WTC11 (cell line): ENCODE data around the gene FILIP1L. TPM values are rescaled to one million over a fixed set of nuclear protein-coding genes. Genes with fewer than 3 reads are reported as not detected.

Source experiments
- ATAC-seq: fragments of 200-7000 bp; cut with Tn5 transposase; 2 replicates; pipeline ENCODE4 v1.10.0; 2021; ENCODE audit warnings: mild to moderate bottlenecking, moderate library complexity
- CTCF ChIA-PET: fragments of 300-600 bp; sonication (Branson Sonifier 250); formaldehyde crosslinking; loops from one replicate; lab custom pipeline; 2021; ENCODE audit warnings: antibody characterized with exemption; lab: Charles Lee
- POLR2A ChIA-PET: fragments of 350-600 bp; sonication (Branson Sonifier 250); formaldehyde crosslinking; loops from one replicate; lab custom pipeline; 2021; ENCODE audit warnings: antibody characterized with exemption; lab: Charles Lee
- DNase-seq: peaks from one replicate; pipeline ENCODE4 v3.0.0; 2021; ENCODE audit warnings: low spot score
- H3K27ac Mint-ChIP-seq: 2 replicates; pipeline ENCODE4 v1.8.0; 2021; ENCODE audit warnings: mixed read lengths
- H3K27me3 Mint-ChIP-seq: 2 replicates; pipeline ENCODE4 v1.8.0; 2021; ENCODE audit warnings: low read depth, mild to moderate bottlenecking, moderate library complexity, mixed read lengths
- H3K36me3 Mint-ChIP-seq: 2 replicates; pipeline ENCODE4 v1.8.0; 2021; ENCODE audit warnings: mixed read lengths
- H3K4me1 Mint-ChIP-seq: 2 replicates; pipeline ENCODE4 v1.8.0; 2022; ENCODE audit warnings: mixed read lengths
- H3K4me3 Mint-ChIP-seq: 2 replicates; pipeline ENCODE4 v1.8.0; 2021; ENCODE audit warnings: mild to moderate bottlenecking, moderate library complexity, mixed read lengths
- H3K9me3 Mint-ChIP-seq: 2 replicates; pipeline ENCODE4 v1.8.0; 2021; ENCODE audit warnings: mixed read lengths
- ELF4 ChIP-seq: sonication (generic); formaldehyde crosslinking; IDR thresholded peaks from 2 replicates; pipeline ENCODE4 v1.8.1; 2022; ENCODE audit warnings: low read depth, mild to moderate bottlenecking, moderate library complexity, missing genetic modification reagents
- EMX1 ChIP-seq: fragments of 250-450 bp; sonication (Bioruptor Pico); IDR thresholded peaks from 2 replicates; pipeline ENCODE4 v1.8.0; 2021; ENCODE audit warnings: mild to moderate bottlenecking
- FOXK1 ChIP-seq: sonication (generic); formaldehyde crosslinking; IDR thresholded peaks from 2 replicates; pipeline ENCODE4 v1.8.0; 2022; ENCODE audit warnings: mild to moderate bottlenecking, moderate library complexity, missing genetic modification reagents
- GRHL2 ChIP-seq: fragments of 250-450 bp; sonication (Bioruptor Pico); IDR thresholded peaks from 2 replicates; pipeline ENCODE4 v1.8.0; 2022; ENCODE audit warnings: mild to moderate bottlenecking, moderate library complexity; ENCODE audit not compliant: insufficient replicate concordance, severe bottlenecking
- HMGA2 ChIP-seq: fragments of 250-450 bp; sonication (Bioruptor Pico); IDR thresholded peaks from 2 replicates; pipeline ENCODE4 v1.4.0; 2021; ENCODE audit warnings: mild to moderate bottlenecking, moderate library complexity
- JAZF1 ChIP-seq: fragments of 250-450 bp; sonication (Bioruptor Pico); IDR thresholded peaks from 2 replicates; pipeline ENCODE4 v1.9.0; 2021; ENCODE audit warnings: moderate library complexity, mild to moderate bottlenecking, inconsistent platforms
- KAT7 ChIP-seq: sonication (generic); formaldehyde crosslinking; IDR thresholded peaks from 2 replicates; pipeline ENCODE4 v1.8.1; 2023; ENCODE audit warnings: missing genetic modification reagents, mild to moderate bottlenecking, borderline replicate concordance
- MXD4 ChIP-seq: fragments of 250-450 bp; sonication (Bioruptor Pico); IDR thresholded peaks from 2 replicates; pipeline ENCODE4 v1.8.0; 2021; ENCODE audit warnings: mild to moderate bottlenecking, moderate library complexity, borderline replicate concordance
- RORB ChIP-seq: fragments of 250-450 bp; sonication (Bioruptor Pico); IDR thresholded peaks from 2 replicates; pipeline ENCODE4 v1.9.0; 2021; ENCODE audit warnings: mild to moderate bottlenecking
- SP1 ChIP-seq: sonication (generic); formaldehyde crosslinking; conservative IDR thresholded peaks from 2 replicates; pipeline ENCODE4 v1.8.1; 2022; ENCODE audit warnings: missing genetic modification reagents
- ZBTB21 ChIP-seq: sonication (generic); formaldehyde crosslinking; IDR thresholded peaks from 2 replicates; pipeline ENCODE4 v1.8.1; 2023; ENCODE audit warnings: mild to moderate bottlenecking, missing genetic modification reagents, borderline replicate concordance
- ZNF121 ChIP-seq: sonication (generic); formaldehyde crosslinking; IDR thresholded peaks from 2 replicates; pipeline ENCODE4 v1.8.0; 2023; ENCODE audit warnings: missing genetic modification reagents
- ZNF317 ChIP-seq: sonication (generic); formaldehyde crosslinking; IDR thresholded peaks from 2 replicates; pipeline ENCODE4 v1.8.1; 2023; ENCODE audit warnings: low read depth, mild to moderate bottlenecking, moderate library complexity, missing genetic modification reagents, borderline replicate concordance
- ZNF416 ChIP-seq: fragments of 250-450 bp; sonication (Bioruptor Pico); IDR thresholded peaks from 2 replicates; pipeline ENCODE4 v1.9.0; 2021; ENCODE audit warnings: mild to moderate bottlenecking, inconsistent platforms
- ZNF423 ChIP-seq: fragments of 250-450 bp; sonication (Bioruptor Pico); IDR thresholded peaks from 2 replicates; pipeline ENCODE4 v2.1.2; 2022; ENCODE audit warnings: mild to moderate bottlenecking, moderate library complexity
- total RNA-seq: library from RNA; stranded (reverse); gene quantifications from 3 replicates; pipeline ENCODE4 v1.2.3, GENCODE V29; 2021
- TF ChIP-seq, protein P1 (sequence below): sonication (generic); formaldehyde crosslinking; IDR thresholded peaks from 2 replicates; pipeline ENCODE4 v1.8.0; 2023; ENCODE audit warnings: missing genetic modification reagents
- TF ChIP-seq, protein P2 (sequence below): sonication (generic); formaldehyde crosslinking; IDR thresholded peaks from 2 replicates; pipeline ENCODE4 v1.8.1; 2022; ENCODE audit warnings: low read depth, missing genetic modification reagents, borderline replicate concordance
- TF ChIP-seq, protein P3 (sequence below): sonication (generic); formaldehyde crosslinking; IDR thresholded peaks from 2 replicates; pipeline ENCODE4 v1.8.1; 2023; ENCODE audit warnings: mild to moderate bottlenecking, missing genetic modification reagents, moderate library complexity
- TF ChIP-seq, protein P4 (sequence below): sonication (generic); formaldehyde crosslinking; IDR thresholded peaks from 2 replicates; pipeline ENCODE4 v1.8.1; 2022; ENCODE audit warnings: missing genetic modification reagents, borderline replicate concordance
- TF ChIP-seq, protein P5 (sequence below): sonication (generic); formaldehyde crosslinking; IDR thresholded peaks from 2 replicates; pipeline ENCODE4 v1.8.0; 2022; ENCODE audit warnings: mild to moderate bottlenecking, missing genetic modification reagents
- TF ChIP-seq, protein P6 (sequence below): sonication (generic); formaldehyde crosslinking; conservative IDR thresholded peaks from 2 replicates; pipeline ENCODE4 v1.8.1; 2022; ENCODE audit warnings: mild to moderate bottlenecking, missing genetic modification reagents
- TF ChIP-seq, protein P7 (sequence below): sonication (generic); formaldehyde crosslinking; IDR thresholded peaks from 2 replicates; pipeline ENCODE4 v1.8.1; 2023; ENCODE audit warnings: mild to moderate bottlenecking, missing genetic modification reagents, borderline replicate concordance

Gene FILIP1L
- total RNA-seq, 1 experiment from 2014 or later: 0.17 TPM

DNA sequence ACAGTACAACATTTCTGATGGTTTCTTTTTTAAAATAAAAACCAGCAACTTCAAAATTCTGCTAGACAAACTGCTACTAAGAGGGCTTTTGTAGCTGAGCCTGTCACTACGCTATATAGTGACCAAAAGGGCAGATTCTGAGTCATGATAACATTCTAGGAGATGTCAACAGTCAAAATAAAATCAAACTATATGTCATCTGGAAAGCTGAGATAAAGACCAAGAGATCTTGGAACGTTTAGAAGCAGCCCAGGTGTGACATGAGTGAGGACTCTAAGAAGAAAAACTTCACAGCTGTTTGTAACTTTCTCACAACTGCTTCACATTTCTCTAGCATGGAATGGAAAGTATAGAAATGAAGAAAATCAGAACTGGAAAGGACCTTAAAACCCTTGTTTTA is 84.6 kb downstream of the FILIP1L start:
- CTCF ChIA-PET: interaction anchor here (1.3 kb wide), 1 partner anchor 186 kb away, joined by 4 read pairs; no protein-coding TSS in a partner anchor
- no peak for ATAC-seq
- no peak overlapping the region for H3K4me3 Mint-ChIP-seq

DNA sequence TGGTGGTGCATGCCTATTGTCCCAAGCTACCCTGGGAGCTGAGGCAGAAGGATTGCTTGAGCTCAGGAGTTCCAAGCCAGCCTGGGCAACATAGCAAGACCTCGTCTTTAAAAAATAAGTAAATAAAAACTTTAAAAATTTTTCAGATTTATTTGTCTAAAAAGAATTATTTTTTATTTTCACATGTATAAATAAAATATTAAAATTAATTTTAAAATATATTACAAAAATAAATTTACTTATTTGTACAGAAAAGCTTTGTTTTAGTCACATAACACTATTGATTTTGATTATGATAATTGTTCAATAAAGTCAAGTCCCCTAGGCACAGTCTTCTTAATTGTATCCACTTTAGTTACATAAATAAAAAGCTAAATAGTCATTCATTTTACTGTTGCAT is 85.2 kb downstream of the FILIP1L start:
- no peak overlapping the region for H3K27ac Mint-ChIP-seq
- TF ChIP-seq, protein P1, sequence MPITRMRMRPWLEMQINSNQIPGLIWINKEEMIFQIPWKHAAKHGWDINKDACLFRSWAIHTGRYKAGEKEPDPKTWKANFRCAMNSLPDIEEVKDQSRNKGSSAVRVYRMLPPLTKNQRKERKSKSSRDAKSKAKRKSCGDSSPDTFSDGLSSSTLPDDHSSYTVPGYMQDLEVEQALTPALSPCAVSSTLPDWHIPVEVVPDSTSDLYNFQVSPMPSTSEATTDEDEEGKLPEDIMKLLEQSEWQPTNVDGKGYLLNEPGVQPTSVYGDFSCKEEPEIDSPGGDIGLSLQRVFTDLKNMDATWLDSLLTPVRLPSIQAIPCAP (CRISPR knock-in tag): no peak
- TF ChIP-seq HMGA2 (peak; percentile 94), GRHL2 (no peak)
- CTCF ChIA-PET: interaction anchor here (1.3 kb wide), 1 partner anchor 185 kb away, joined by 4 read pairs; no protein-coding TSS in a partner anchor
- no peak overlapping the region for H3K4me3 Mint-ChIP-seq
- DNase-seq: no peak
- H3K27me3 Mint-ChIP-seq: no peaks in the 10 kb centered on the region
- no peaks in the 10 kb centered on the region for H3K9me3 Mint-ChIP-seq
- H3K4me1 Mint-ChIP-seq: peaks cover 14% of the 10 kb centered on the region
- no peaks in the 10 kb centered on the region for H3K36me3 Mint-ChIP-seq
- ATAC-seq: no peak
- POLR2A ChIA-PET: no interaction called here

More for the DNA sequence above, 84.6 kb downstream of the FILIP1L start:
- Mint-ChIP-seq H3K9me3 (no peaks in the 10 kb centered on the region), H3K4me1 (peaks cover 14% of the 10 kb centered on the region), H3K27ac (no peak overlapping the region), H3K36me3 (no peaks in the 10 kb centered on the region), H3K27me3 (no peaks in the 10 kb centered on the region)
- no peak for TF ChIP-seq EMX1 (CRISPR knock-in tag)
- no peak for TF ChIP-seq ZBTB21 (CRISPR knock-in tag)
- TF ChIP-seq RORB (CRISPR knock-in tag): no peak
- TF ChIP-seq ZNF423: no peak
- TF ChIP-seq MXD4 (CRISPR knock-in tag): no peak
- TF ChIP-seq JAZF1: no peak
- no peak for TF ChIP-seq FOXK1 (CRISPR knock-in tag)
- TF ChIP-seq, protein P2, sequence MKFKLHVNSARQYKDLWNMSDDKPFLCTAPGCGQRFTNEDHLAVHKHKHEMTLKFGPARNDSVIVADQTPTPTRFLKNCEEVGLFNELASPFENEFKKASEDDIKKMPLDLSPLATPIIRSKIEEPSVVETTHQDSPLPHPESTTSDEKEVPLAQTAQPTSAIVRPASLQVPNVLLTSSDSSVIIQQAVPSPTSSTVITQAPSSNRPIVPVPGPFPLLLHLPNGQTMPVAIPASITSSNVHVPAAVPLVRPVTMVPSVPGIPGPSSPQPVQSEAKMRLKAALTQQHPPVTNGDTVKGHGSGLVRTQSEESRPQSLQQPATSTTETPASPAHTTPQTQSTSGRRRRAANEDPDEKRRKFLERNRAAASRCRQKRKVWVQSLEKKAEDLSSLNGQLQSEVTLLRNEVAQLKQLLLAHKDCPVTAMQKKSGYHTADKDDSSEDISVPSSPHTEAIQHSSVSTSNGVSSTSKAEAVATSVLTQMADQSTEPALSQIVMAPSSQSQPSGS (CRISPR knock-in tag): no peak
- POLR2A ChIA-PET: no interaction called here
- no peak for DNase-seq

DNA sequence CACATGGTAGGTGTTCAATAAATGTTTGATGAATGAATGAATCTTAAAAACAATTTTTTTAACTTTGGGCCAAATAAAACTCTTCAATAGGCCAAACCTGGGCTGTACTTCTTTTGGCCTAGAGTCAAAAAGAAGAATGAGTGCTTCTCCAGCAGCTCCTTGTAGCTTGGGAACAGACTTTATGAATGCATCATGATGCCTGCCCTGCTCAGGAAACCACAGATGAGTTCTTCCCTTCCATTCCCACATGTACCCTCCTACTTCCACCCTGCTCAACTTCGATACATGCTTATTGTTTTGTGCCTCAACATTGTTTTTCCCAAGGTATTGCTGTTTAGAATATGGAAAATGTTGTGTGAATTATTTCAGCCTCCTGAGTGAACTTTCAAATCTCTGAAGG is 87.0 kb downstream of the FILIP1L start:
- no peak overlapping the region for H3K4me3 Mint-ChIP-seq
- H3K27ac Mint-ChIP-seq: no peak overlapping the region
- ChIA-PET POLR2A (no interaction called here), CTCF (interaction anchor here (1.1 kb wide), 1 partner anchor 184 kb away, joined by 3 read pairs; no protein-coding TSS in a partner anchor)
- no peaks in the 10 kb centered on the region for H3K9me3 Mint-ChIP-seq
- no peaks in the 10 kb centered on the region for H3K36me3 Mint-ChIP-seq
- peaks cover 5% of the 10 kb centered on the region for H3K4me1 Mint-ChIP-seq
- ATAC-seq (no peak), DNase-seq (no peak)
- H3K27me3 Mint-ChIP-seq: no peaks in the 10 kb centered on the region
- TF ChIP-seq, protein P3, sequence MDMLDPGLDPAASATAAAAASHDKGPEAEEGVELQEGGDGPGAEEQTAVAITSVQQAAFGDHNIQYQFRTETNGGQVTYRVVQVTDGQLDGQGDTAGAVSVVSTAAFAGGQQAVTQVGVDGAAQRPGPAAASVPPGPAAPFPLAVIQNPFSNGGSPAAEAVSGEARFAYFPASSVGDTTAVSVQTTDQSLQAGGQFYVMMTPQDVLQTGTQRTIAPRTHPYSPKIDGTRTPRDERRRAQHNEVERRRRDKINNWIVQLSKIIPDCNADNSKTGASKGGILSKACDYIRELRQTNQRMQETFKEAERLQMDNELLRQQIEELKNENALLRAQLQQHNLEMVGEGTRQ (CRISPR knock-in tag): no peak
- TF ChIP-seq, protein P1 (CRISPR knock-in tag): no peak
- TF ChIP-seq, protein P4, sequence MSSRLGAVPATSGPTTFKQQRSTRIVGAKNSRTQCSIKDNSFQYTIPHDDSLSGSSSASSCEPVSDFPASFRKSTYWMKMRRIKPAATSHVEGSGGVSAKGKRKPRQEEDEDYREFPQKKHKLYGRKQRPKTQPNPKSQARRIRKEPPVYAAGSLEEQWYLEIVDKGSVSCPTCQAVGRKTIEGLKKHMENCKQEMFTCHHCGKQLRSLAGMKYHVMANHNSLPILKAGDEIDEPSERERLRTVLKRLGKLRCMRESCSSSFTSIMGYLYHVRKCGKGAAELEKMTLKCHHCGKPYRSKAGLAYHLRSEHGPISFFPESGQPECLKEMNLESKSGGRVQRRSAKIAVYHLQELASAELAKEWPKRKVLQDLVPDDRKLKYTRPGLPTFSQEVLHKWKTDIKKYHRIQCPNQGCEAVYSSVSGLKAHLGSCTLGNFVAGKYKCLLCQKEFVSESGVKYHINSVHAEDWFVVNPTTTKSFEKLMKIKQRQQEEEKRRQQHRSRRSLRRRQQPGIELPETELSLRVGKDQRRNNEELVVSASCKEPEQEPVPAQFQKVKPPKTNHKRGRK (CRISPR knock-in tag): no peak
- TF ChIP-seq ZNF416 (CRISPR knock-in tag) (no peak), FOXK1 (CRISPR knock-in tag) (no peak), ZNF121 (CRISPR knock-in tag) (no peak), ELF4 (CRISPR knock-in tag) (no peak), KAT7 (CRISPR knock-in tag) (no peak), ZNF317 (no peak), ZBTB21 (CRISPR knock-in tag) (no peak), SP1 (no peak)
- TF ChIP-seq, protein P5, sequence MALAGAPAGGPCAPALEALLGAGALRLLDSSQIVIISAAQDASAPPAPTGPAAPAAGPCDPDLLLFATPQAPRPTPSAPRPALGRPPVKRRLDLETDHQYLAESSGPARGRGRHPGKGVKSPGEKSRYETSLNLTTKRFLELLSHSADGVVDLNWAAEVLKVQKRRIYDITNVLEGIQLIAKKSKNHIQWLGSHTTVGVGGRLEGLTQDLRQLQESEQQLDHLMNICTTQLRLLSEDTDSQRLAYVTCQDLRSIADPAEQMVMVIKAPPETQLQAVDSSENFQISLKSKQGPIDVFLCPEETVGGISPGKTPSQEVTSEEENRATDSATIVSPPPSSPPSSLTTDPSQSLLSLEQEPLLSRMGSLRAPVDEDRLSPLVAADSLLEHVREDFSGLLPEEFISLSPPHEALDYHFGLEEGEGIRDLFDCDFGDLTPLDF (CRISPR knock-in tag): no peak
- TF ChIP-seq, protein P6, sequence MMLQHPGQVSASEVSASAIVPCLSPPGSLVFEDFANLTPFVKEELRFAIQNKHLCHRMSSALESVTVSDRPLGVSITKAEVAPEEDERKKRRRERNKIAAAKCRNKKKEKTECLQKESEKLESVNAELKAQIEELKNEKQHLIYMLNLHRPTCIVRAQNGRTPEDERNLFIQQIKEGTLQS (CRISPR knock-in tag): no peak
- TF ChIP-seq, protein P7, sequence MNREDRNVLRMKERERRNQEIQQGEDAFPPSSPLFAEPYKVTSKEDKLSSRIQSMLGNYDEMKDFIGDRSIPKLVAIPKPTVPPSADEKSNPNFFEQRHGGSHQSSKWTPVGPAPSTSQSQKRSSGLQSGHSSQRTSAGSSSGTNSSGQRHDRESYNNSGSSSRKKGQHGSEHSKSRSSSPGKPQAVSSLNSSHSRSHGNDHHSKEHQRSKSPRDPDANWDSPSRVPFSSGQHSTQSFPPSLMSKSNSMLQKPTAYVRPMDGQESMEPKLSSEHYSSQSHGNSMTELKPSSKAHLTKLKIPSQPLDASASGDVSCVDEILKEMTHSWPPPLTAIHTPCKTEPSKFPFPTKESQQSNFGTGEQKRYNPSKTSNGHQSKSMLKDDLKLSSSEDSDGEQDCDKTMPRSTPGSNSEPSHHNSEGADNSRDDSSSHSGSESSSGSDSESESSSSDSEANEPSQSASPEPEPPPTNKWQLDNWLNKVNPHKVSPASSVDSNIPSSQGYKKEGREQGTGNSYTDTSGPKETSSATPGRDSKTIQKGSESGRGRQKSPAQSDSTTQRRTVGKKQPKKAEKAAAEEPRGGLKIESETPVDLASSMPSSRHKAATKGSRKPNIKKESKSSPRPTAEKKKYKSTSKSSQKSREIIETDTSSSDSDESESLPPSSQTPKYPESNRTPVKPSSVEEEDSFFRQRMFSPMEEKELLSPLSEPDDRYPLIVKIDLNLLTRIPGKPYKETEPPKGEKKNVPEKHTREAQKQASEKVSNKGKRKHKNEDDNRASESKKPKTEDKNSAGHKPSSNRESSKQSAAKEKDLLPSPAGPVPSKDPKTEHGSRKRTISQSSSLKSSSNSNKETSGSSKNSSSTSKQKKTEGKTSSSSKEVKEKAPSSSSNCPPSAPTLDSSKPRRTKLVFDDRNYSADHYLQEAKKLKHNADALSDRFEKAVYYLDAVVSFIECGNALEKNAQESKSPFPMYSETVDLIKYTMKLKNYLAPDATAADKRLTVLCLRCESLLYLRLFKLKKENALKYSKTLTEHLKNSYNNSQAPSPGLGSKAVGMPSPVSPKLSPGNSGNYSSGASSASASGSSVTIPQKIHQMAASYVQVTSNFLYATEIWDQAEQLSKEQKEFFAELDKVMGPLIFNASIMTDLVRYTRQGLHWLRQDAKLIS (CRISPR knock-in tag): no peak
